Measurements from ENCODE around the gene HGFAC.
A peak's percentile ranks its signal among the peaks of the same experiment; 100 is the strongest.

HGFAC gene

GRCh38 chr4:3473996-3474765, 32.4 kb downstream of the HGFAC start:
- Histone ChIP-seq H2BK120ac (ENCODE audit: low read depth, low read length) (no peak overlapping the region), H3K4me1 (ENCODE audit: control insufficient read depth, insufficient read depth, low read depth, low read length) (peaks cover 20% of the 10 kb centered on the region), H3K79me1 (replicated peaks; ENCODE audit: low read length, poor library complexity, severe bottlenecking) (no peaks in the 10 kb centered on the region), H3K36me3 (ENCODE audit: control insufficient read depth in 1 of 2, insufficient read depth in 2 of 2, low read depth in 1 of 2, low read length in 2 of 2) (no peaks in the 10 kb centered on the region), H4K91ac (ENCODE audit: low read length) (no peak overlapping the region), H3K27ac (ENCODE audit: low read length, poor library complexity, severe bottlenecking) (no peak overlapping the region), H2AFZ (ENCODE audit: low read depth, low read length) (no peak overlapping the region), H2AK5ac (ENCODE audit: low read length, severe bottlenecking) (no peak overlapping the region), H2BK15ac (ENCODE audit: low read depth, poor library complexity, severe bottlenecking) (no peak overlapping the region), H3K4me2 (ENCODE audit: low read length, poor library complexity, severe bottlenecking) (no peak overlapping the region), H2BK5ac (ENCODE audit: low read depth, low read length, poor library complexity, severe bottlenecking) (no peak overlapping the region), H4K8ac (ENCODE audit: low read length) (no peak overlapping the region), H2BK12ac (ENCODE audit: low read length in 2 of 2) (no peak overlapping the region), H3K9ac (ENCODE audit: low read length) (no peak overlapping the region), H3K18ac (ENCODE audit: low read depth in 1 of 2, low read length in 2 of 2) (no peak overlapping the region), H3K27me3 (ENCODE audit: control insufficient read depth in 1 of 2, insufficient read depth in 1 of 2, low read length in 2 of 2) (peaks cover 17 to 66% of the 10 kb centered on the region in 2 experiments), H3K4ac (ENCODE audit: low read depth in 1 of 2, low read length in 2 of 2) (no peak overlapping the region), H3K23ac (ENCODE audit: low read length in 2 of 2) (no peak overlapping the region), H3K4me3 (ENCODE audit: insufficient read depth in 1 of 2, low read depth in 1 of 2, low read length in 2 of 2) (no peak overlapping the region), H3K14ac (ENCODE audit: low read length in 2 of 2) (no peak overlapping the region), H3K9me3 (ENCODE audit: control insufficient read depth, low read length) (no peaks in the 10 kb centered on the region)
- DNase-seq, result no peak
- WGBS, result 87% methylated on average over 10 of the region's 13 CpGs

- no peak overlapping the region for H3K27ac ChIP-seq (ENCODE audit: low read length, poor library complexity, severe bottlenecking)
- no peak overlapping the region for H4K91ac ChIP-seq (ENCODE audit: low read length)
- no peak overlapping the region for H4K8ac ChIP-seq (ENCODE audit: low read length)
- no peak overlapping the region for H2BK5ac ChIP-seq (ENCODE audit: low read depth, low read length, poor library complexity, severe bottlenecking)
- H3K4me3 ChIP-seq (ENCODE audit: insufficient read depth in 1 of 2, low read depth in 1 of 2, low read length in 2 of 2), result no peak overlapping the region
- H3K4ac ChIP-seq (ENCODE audit: low read depth in 1 of 2, low read length in 2 of 2), result peak overlapping the region in 1 of 2 experiments; percentile 39
- H3K4me2 ChIP-seq (ENCODE audit: low read length, poor library complexity, severe bottlenecking), result no peak overlapping the region
- no peak overlapping the region for H3K14ac ChIP-seq (ENCODE audit: low read length in 2 of 2)
- no peak overlapping the region for H3K18ac ChIP-seq (ENCODE audit: low read depth in 1 of 2, low read length in 2 of 2)
- H3K27me3 ChIP-seq (ENCODE audit: control insufficient read depth in 1 of 2, insufficient read depth in 1 of 2, low read length in 2 of 2), result peaks cover 17 to 64% of the 10 kb centered on the region in 2 experiments
- H2BK12ac ChIP-seq (ENCODE audit: low read length in 2 of 2), result no peak overlapping the region
- H2BK120ac ChIP-seq (ENCODE audit: low read depth, low read length), result no peak overlapping the region
- H2AK5ac ChIP-seq (ENCODE audit: low read length, severe bottlenecking), result no peak overlapping the region
- DNase-seq, result no peak
- no peak overlapping the region for H3K23ac ChIP-seq (ENCODE audit: low read length in 2 of 2)
- 90% methylated on average over 15 of the region's 15 CpGs for WGBS
- H3K36me3 ChIP-seq (ENCODE audit: control insufficient read depth in 1 of 2, insufficient read depth in 2 of 2, low read depth in 1 of 2, low read length in 2 of 2), result no peaks in the 10 kb centered on the region
- H3K9ac ChIP-seq (ENCODE audit: low read length), result no peak overlapping the region
- no peaks in the 10 kb centered on the region for H3K9me3 ChIP-seq (ENCODE audit: control insufficient read depth, low read length)
- H3K79me1 ChIP-seq (replicated peaks; ENCODE audit: low read length, poor library complexity, severe bottlenecking), result no peaks in the 10 kb centered on the region
- peaks cover 23% of the 10 kb centered on the region for H3K4me1 ChIP-seq (ENCODE audit: control insufficient read depth, insufficient read depth, low read depth, low read length)
- H2BK15ac ChIP-seq (ENCODE audit: low read depth, poor library complexity, severe bottlenecking), result no peak overlapping the region
- no peak overlapping the region for H2AFZ ChIP-seq (ENCODE audit: low read depth, low read length)
Measured at GRCh38 chr4:3475041-3475712, 33.4 kb downstream of the HGFAC start.

- H3K9ac ChIP-seq (ENCODE audit: low read length), result no peak overlapping the region
- H3K14ac ChIP-seq (ENCODE audit: low read length in 2 of 2), result no peak overlapping the region
- no peak for DNase-seq
- H2BK15ac ChIP-seq (ENCODE audit: low read depth, poor library complexity, severe bottlenecking), result no peak overlapping the region
- H2BK5ac ChIP-seq (ENCODE audit: low read depth, low read length, poor library complexity, severe bottlenecking), result no peak overlapping the region
- peaks cover 25% of the 10 kb centered on the region for H3K4me1 ChIP-seq (ENCODE audit: control insufficient read depth, insufficient read depth, low read depth, low read length)
- no peak overlapping the region for H2AFZ ChIP-seq (ENCODE audit: low read depth, low read length)
- peaks cover 17 to 58% of the 10 kb centered on the region in 2 experiments for H3K27me3 ChIP-seq (ENCODE audit: control insufficient read depth in 1 of 2, insufficient read depth in 1 of 2, low read length in 2 of 2)
- no peak overlapping the region for H2AK5ac ChIP-seq (ENCODE audit: low read length, severe bottlenecking)
- H3K18ac ChIP-seq (ENCODE audit: low read depth in 1 of 2, low read length in 2 of 2), result no peak overlapping the region
- H4K91ac ChIP-seq (ENCODE audit: low read length), result no peak overlapping the region
- H4K8ac ChIP-seq (ENCODE audit: low read length), result no peak overlapping the region
- no peaks in the 10 kb centered on the region for H3K79me1 ChIP-seq (replicated peaks; ENCODE audit: low read length, poor library complexity, severe bottlenecking)
- no peaks in the 10 kb centered on the region for H3K9me3 ChIP-seq (ENCODE audit: control insufficient read depth, low read length)
- WGBS, result 75% methylated on average over 21 of the region's 22 CpGs
- H2BK12ac ChIP-seq (ENCODE audit: low read length in 2 of 2), result no peak overlapping the region
- H2BK120ac ChIP-seq (ENCODE audit: low read depth, low read length), result no peak overlapping the region
- no peak overlapping the region for H3K4me3 ChIP-seq (ENCODE audit: insufficient read depth in 1 of 2, low read depth in 1 of 2, low read length in 2 of 2)
- no peak overlapping the region for H3K4me2 ChIP-seq (ENCODE audit: low read length, poor library complexity, severe bottlenecking)
- H3K36me3 ChIP-seq (ENCODE audit: control insufficient read depth in 1 of 2, insufficient read depth in 2 of 2, low read depth in 1 of 2, low read length in 2 of 2), result no peaks in the 10 kb centered on the region
- H3K4ac ChIP-seq (ENCODE audit: low read depth in 1 of 2, low read length in 2 of 2), result peak overlapping the region in 1 of 2 experiments; percentile 39
- H3K23ac ChIP-seq (ENCODE audit: low read length in 2 of 2), result no peak overlapping the region
- H3K27ac ChIP-seq (ENCODE audit: low read length, poor library complexity, severe bottlenecking), result no peak overlapping the region
Measured at GRCh38 chr4:3475713-3476260, 34.0 kb downstream of the HGFAC start.

GRCh38 chr4:3476341-3476747, 34.6 kb downstream of the HGFAC start:
- Histone ChIP-seq H3K14ac (ENCODE audit: low read length in 2 of 2) (no peak overlapping the region), H2BK15ac (ENCODE audit: low read depth, poor library complexity, severe bottlenecking) (no peak overlapping the region), H3K4me3 (ENCODE audit: insufficient read depth in 1 of 2, low read depth in 1 of 2, low read length in 2 of 2) (no peak overlapping the region), H4K91ac (ENCODE audit: low read length) (no peak overlapping the region), H2BK120ac (ENCODE audit: low read depth, low read length) (no peak overlapping the region), H3K27me3 (ENCODE audit: control insufficient read depth in 1 of 2, insufficient read depth in 1 of 2, low read length in 2 of 2) (peaks cover 14 to 58% of the 10 kb centered on the region in 2 experiments), H3K9me3 (ENCODE audit: control insufficient read depth, low read length) (no peaks in the 10 kb centered on the region), H2BK5ac (ENCODE audit: low read depth, low read length, poor library complexity, severe bottlenecking) (no peak overlapping the region), H4K8ac (ENCODE audit: low read length) (no peak overlapping the region), H2AFZ (ENCODE audit: low read depth, low read length) (no peak overlapping the region), H3K18ac (ENCODE audit: low read depth in 1 of 2, low read length in 2 of 2) (no peak overlapping the region), H3K27ac (ENCODE audit: low read length, poor library complexity, severe bottlenecking) (no peak overlapping the region), H3K36me3 (ENCODE audit: control insufficient read depth in 1 of 2, insufficient read depth in 2 of 2, low read depth in 1 of 2, low read length in 2 of 2) (no peaks in the 10 kb centered on the region), H3K4me2 (ENCODE audit: low read length, poor library complexity, severe bottlenecking) (no peak overlapping the region), H2BK12ac (ENCODE audit: low read length in 2 of 2) (no peak overlapping the region), H3K23ac (ENCODE audit: low read length in 2 of 2) (no peak overlapping the region), H3K4me1 (ENCODE audit: control insufficient read depth, insufficient read depth, low read depth, low read length) (peaks cover 29% of the 10 kb centered on the region), H3K9ac (ENCODE audit: low read length) (no peak overlapping the region), H3K79me1 (replicated peaks; ENCODE audit: low read length, poor library complexity, severe bottlenecking) (no peaks in the 10 kb centered on the region), H3K4ac (ENCODE audit: low read depth in 1 of 2, low read length in 2 of 2) (no peak overlapping the region), H2AK5ac (ENCODE audit: low read length, severe bottlenecking) (no peak overlapping the region)
- WGBS, result 92% methylated on average over 22 of the region's 22 CpGs
- DNase-seq, result no peak
